Measurements from ENCODE around the gene KRTAP9-7.

KRTAP9-7 gene

DNA sequence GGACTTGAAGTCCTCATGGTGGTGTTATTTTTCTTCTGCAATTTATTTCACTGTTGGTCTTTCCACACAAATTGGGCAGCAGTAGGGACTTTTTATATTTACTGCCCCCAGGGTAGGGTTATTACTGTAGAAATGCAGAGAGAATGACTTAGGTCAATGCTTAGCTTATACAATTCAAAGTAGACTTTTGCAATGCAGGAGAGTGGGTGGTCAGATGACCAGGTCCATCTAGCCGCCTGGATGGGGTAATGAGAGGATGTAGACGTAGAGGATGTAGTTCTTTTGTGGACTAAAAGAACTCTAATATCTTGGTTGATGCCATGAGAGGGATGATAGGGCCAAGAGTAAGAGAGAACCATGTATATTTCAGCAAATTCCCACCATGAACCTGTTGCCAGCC, 42.7 kb downstream of the KRTAP9-7 start:
- DNase-seq (ENCODE audit: low read depth in 1 of 2, low spot score in 1 of 2), result no peak

GRCh38 chr17:41322094-41322902, 46.8 kb downstream of the KRTAP9-7 start:
- DNase-seq (ENCODE audit: low read depth in 1 of 2, low spot score in 1 of 2), result no peak

DNA sequence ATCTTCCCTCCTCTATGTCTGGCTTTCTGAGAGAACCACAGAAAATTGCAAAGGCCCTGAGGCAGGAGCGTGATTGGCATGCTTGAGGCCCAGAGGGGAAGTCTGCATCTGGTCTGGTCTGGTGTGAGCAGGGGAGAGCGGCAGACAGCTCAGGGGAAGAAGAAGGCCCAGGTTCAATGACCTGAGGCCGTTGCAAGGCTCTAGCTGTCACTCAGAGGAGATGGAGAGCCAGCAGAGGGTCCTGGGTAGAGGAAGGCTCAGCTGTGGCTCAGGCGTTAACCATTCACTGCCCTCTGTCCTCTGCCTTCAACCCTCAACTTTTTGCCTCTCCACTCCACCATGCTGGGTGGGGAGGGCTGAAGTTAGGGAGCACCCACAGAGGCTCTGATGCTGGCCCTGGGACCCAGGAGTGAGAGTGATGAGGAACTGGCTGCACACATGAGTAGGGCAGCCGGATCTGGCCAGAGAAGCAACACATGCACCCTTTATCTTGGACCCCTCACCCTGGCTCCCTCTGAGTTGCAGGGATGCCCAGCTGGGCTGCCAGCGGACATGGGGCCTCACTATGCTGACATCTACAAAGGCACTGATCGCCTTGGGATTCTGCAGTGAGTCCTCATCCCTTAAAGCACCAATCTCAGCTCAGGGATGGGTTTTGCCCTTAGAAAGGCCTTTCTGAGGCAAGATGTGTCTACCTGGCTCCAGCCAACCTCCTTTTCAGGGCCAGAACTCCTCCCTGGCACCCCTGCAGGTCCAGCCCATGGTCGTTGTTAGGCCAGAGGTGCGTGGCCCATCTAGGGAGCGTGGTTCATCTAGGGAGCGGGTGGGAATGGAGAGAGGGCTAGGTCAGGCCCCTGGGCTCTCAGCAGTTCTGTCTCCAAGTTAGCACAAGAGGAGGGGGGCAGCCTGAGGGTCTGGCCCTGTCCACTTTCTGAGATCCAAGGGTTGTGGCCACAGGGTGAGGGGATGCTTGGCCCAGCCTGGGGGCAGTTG, 47.7 kb downstream of the KRTAP9-7 start:
- no peak for DNase-seq (ENCODE audit: low read depth in 1 of 2, low spot score in 1 of 2)

GRCh38 chr17:41324180-41325075, 48.9 kb downstream of the KRTAP9-7 start:
- no peak for DNase-seq (ENCODE audit: low read depth in 1 of 2, low spot score in 1 of 2)

DNA sequence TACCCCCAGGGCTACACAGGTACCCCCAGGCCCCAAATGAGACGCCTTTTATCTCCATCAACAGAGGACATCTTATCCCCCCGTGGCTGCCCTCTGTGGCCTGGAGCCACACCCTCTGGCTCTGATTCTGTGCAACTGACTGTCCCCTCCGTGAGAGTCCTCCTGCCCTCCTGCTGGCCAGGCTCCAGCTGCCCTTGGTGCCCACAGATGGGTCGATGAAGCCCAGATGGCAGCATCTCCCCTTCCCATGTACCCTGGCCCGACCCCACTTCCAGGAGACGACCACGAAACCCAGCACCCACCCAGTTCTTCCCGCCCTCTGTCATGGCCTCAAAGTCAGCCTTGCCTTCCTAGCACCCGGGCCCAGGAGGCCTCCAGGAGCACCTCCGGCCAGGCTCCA, 49.6 kb downstream of the KRTAP9-7 start:
- DNase-seq (ENCODE audit: low read depth in 1 of 2, low spot score in 1 of 2), result no peak

DNA sequence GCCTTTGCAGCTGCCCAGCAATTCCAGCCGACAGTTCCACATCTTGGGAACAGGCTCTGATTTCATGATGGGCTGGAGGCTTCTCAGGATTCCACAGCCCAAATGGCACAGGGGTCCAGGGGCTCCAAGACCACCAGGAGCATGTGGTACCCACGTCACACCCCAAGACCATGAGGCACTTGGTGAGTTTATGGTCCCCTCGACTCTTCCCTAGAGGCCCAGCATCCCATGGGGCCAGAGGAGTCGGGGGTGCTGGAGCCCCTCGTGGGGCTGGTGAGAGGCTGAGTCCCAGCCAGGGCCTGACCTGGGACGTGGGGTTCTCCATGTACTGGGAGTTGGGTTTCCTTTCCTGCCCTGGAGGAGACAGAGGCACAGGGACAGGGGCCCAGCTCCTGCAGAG, 50.1 kb downstream of the KRTAP9-7 start:
- no peak for DNase-seq (ENCODE audit: low read depth in 1 of 2, low spot score in 1 of 2)
